Esophagus squamous epithelium (tissue), 4 donors: ENCODE measurements around the gene SLC26A4.

Source experiments
- POLR2A ChIP-seq, 4 donors: fragments of 450-650 bp; IDR thresholded peaks; one replicate each; pipeline ENCODE4 v1.6.1; 2017; ENCODE audit warnings: antibody characterized with exemption in 4 of 4, mild to moderate bottlenecking in 4 of 4, moderate library complexity in 3 of 4
- TF ChIP-seq, protein P1 (sequence below), 6 experiments: fragments of 450-650 bp in 4 of 6; fragments of 200-600 bp in 2 of 6; sonication (generic) in 2 of 6; IDR thresholded peaks; one replicate each; pipeline ENCODE4 v1.5.1; 2016 to 2019; ENCODE audit warnings: antibody characterized with exemption in 6 of 6, mild to moderate bottlenecking in 4 of 6, moderate library complexity in 4 of 6

DNA sequence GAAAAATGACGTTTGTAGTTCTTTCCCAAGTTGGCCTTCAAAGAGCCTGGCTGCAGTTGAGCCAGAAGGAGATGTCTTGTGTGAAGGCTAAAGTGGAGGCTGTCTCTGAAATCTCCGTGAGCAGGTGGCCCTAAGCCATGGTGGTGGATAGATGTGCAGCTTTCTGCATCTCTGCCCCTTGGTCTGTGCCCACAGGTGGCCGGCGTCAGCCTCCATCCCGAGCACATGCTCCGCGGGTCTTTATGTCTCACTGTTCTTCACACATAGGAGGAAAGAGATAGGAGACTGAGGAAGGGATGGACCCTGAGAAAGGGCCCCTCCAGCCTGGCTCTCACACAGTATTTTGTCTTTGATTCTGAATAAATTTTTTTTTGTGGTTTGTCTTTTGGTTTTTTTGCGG lies 30.3 kb upstream of the SLC26A4 start:
- TF ChIP-seq, protein P1, sequence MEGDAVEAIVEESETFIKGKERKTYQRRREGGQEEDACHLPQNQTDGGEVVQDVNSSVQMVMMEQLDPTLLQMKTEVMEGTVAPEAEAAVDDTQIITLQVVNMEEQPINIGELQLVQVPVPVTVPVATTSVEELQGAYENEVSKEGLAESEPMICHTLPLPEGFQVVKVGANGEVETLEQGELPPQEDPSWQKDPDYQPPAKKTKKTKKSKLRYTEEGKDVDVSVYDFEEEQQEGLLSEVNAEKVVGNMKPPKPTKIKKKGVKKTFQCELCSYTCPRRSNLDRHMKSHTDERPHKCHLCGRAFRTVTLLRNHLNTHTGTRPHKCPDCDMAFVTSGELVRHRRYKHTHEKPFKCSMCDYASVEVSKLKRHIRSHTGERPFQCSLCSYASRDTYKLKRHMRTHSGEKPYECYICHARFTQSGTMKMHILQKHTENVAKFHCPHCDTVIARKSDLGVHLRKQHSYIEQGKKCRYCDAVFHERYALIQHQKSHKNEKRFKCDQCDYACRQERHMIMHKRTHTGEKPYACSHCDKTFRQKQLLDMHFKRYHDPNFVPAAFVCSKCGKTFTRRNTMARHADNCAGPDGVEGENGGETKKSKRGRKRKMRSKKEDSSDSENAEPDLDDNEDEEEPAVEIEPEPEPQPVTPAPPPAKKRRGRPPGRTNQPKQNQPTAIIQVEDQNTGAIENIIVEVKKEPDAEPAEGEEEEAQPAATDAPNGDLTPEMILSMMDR (IDR thresholded peaks at IDR 0.05), result no peak
- no peak for TF ChIP-seq POLR2A (IDR thresholded peaks at IDR 0.05)
